GOT3 (cell line): ENCODE measurements around the gene TPX2.
"Not testable (repeated sequence)": the region's sequence is repeated elsewhere in the genome, so short reads cannot be mapped to it uniquely, and the experiment has no call there.

Source experiments
- DNase-seq: peaks from one replicate; lab custom pipeline; 2025; ENCODE audit warnings: mixed read lengths; lab: John Stamatoyannopoulos, UW

Gene TPX2

DNA sequence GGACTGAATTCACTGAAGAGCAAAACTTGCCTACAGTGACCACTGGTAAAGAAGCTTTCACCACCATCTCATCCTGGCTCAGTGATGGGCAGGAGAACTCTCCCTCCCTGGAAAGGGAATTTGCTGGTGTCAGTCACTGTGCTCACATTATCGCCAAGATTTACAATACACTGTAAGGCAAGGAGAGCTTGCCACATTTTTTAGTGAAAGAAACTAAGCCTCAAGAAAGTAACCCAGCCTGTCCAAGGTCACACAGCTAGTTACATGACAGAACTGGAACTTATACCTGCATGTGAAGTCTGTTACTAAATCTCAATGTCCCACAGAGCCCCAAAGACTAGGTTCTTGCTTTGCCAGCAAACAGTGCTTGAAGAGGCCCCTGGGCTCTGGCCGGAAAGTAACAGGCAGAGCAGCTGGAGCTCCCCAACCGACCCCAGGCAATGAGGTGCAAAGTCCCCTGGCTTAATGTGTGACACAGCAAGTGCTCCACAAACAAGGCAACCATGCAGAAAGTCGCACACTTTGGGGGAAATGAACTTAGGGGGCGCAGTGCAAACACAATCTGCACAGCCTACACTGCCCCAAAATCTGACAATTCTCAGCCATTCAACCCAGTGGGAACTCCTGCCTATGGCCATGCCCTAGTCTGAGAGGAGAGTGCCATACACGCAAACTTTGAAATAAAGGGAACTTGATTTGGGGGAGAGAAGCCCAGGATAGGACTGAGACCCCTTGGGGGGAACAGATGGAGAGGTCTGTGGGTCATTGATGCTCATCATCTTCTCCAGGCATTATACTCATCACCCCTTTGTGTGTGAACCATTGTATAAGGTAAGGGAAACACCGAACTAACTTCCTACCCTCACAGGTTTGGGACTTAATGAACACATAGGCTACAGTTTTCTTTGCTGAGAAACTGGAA is 18.3 kb upstream of the TPX2 start:
- DNase-seq = no peak

GRCh38 chr20:31721408-31722256 is 17.5 kb upstream of the TPX2 start:
- DNase-seq = no peak

DNA sequence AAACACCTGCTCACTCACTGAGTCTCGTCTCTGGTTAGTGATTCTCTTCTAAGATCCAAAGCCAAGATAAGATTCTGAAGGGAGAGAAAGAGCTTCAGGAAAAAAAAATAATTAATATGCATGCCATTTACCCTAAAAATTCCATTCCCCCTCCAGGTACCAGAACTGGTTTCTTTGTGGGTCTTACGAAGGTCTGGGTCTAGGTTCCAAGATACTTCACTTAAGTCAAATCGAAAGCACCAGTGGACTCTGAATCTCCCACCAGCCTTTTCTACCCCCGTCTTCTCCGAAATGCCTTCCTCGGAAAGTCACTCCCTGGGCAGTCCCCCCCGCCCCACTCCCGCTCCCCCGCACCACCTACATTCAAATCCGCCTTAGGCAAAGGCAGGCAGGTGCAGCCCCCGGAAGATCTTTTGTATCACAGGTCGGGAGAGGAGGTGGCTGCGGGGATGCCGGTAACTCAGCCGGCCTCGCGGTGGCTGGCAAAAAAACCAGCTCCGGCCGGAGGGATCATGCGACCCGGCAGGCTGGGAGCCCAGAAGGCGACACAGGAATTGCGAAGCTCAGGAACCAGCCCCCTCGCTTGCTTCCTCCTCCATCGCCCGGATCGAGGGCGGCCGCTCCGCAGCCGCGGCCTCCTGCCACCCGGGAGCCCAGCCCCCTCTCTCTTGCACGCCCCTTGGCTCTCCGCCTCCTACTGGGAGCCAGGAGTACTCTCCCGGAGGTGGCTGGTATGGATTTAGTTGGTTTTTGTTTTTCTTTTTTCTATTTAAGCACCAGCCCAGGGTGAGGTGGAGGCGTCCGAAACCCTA is 16.6 kb upstream of the TPX2 start, which contains the start of gene BCL2L1:
TSS of gene BCL2L1 (minus strand) at position 612 of the 812 bp plus-strand sequence. CDS start 650 bp downstream, outside the sequence.
- peak; percentile 52 for DNase-seq

DNA sequence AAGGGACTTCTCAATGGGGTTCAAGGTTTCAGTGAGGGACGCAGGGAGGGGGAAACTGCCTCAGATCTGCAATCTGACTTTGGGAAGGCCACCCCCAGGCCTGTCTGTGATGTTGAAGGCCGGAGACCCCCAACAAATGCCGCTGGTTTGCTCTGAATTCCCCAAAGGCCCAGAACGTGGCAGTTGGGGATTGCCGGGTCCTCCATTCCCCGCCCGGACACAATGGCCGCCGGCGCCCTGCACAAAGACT is 16.1 kb upstream of the TPX2 start:
- no peak for DNase-seq

GRCh38 chr20:31723319-31724078 is 15.6 kb upstream of the TPX2 start:
- peak; percentile 99 for DNase-seq

GRCh38 chr20:31731321-31731717 is 7.8 kb upstream of the TPX2 start:
- no peak for DNase-seq

DNA sequence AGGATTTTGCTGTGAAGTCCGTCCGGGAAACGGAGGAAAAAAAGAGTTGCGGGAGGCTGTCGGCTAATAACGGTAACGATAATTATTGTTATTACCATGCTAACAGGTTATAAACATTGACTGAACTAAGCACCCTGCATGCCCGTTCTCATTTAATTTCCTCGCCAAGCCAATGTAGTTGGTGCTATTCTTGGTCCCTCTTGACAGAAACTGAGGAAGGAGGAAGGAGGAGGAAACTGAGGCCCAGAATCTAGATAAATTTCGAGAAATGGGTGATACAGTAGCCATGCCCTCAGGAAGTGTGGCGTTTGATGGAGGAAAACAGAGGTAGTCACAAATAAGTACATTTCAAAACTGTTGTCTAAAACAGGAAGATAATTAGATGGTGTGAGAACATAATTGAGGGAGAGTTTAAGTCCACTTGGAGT is 474 bp downstream of the TPX2 start:
- DNase-seq = no peak

DNA sequence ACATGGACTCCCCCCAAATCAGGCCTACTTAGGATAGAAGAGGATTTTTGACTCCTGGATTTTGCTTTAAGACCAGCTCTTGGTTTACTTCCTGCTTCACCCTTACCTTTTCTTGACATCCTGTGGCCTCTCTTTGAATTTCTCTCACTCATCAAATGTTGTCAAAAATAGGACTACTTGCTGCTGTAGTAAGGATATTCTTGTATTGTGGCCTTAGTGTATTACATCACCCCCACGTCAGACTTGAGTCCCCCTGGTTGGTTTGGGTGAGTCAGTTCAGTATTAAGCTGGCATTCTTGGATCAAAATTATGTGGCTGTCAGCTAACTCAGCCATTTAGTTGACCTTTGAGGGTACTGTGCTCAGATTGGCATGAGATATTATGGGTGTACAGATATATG is 1.1 kb downstream of the TPX2 start:
- DNase-seq = no peak

- no peak for DNase-seq
These were observed 1.7 kb downstream of the TPX2 start for GRCh38 chr20:31740656-31741323.

DNA sequence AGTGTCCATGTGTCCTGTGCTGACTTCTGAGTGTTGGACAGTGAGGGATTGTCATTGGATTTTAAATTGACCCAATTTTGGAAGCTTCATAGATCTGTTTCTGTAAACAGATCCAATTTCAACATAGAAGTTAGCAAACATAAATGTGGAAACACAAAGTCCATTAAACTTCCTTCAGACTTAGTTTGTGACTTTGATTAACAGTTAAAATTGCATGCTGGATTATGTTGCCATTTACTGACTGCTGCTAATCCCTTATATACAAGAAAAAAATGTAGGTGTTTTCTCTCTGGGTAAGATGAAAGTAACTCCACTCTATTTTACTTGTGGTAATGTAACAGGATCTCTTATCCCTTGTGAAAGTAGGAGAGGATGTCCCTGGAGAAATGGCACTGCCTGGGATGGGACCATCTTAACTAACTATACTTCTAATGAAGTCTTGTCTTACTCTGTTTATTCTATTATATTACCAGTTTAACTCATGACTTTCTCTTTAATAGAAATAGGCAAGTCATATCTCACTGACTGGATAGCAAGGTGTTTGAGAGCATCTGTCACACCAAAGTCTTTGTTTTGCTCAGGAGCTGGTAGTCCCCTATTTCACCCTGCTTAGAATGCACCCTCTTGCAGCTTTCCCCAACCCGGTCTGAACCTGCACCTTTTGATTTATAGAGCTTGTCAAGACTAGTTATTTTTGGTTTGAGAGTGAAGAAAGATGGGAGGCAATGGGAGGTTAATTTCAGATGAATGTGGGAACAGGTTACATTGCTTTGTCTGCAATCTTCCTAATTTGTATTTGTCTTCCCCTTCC is 7.2 kb downstream of the TPX2 start:
- DNase-seq = no peak

GRCh38 chr20:31747028-31747427 is 7.9 kb downstream of the TPX2 start:
- DNase-seq = not testable (repeated sequence)

GRCh38 chr20:31747640-31748039 is 8.6 kb downstream of the TPX2 start:
- no peak for DNase-seq

- no peak for DNase-seq
These were observed 10.1 kb downstream of the TPX2 start for GRCh38 chr20:31749223-31749622.

DNA sequence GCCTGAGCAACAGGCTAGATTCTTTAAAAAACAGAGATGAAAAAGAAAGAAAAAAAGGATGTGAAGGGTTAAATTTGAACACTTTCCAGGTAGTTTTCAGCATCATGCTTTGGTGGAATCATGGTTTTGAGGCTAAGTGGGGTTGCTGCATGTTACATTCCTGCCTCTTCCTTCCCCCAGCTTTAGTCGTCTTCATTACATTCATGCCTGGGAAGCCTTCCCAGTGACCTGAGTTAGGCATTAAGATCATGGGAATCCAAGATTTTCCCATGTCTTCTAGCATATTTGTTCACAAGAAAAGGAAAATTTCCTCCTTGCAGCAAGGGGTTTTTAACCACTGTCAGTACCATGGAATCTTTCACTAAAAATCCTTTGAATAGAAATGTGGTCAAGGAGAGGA is 12.0 kb downstream of the TPX2 start:
- no peak for DNase-seq

DNA sequence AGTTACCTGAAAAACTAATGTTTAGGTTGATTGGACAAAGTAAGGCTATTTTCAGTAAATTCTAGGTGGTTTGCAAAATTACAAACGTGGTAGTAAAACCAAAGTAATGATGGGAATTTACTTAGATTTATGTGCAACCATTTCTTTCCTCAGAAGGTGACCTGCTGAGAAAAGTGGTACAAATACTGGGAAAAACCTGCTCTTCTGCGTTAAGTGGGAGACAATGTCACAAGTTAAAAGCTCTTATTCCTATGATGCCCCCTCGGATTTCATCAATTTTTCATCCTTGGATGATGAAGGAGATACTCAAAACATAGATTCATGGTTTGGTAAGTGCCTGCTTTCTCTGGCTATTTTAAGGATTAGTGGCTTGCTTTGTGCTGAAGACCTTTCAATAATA is 18.2 kb downstream of the TPX2 start:
- no peak for DNase-seq

- no peak for DNase-seq
These were observed 19.4 kb downstream of the TPX2 start for GRCh38 chr20:31758521-31758920.

DNA sequence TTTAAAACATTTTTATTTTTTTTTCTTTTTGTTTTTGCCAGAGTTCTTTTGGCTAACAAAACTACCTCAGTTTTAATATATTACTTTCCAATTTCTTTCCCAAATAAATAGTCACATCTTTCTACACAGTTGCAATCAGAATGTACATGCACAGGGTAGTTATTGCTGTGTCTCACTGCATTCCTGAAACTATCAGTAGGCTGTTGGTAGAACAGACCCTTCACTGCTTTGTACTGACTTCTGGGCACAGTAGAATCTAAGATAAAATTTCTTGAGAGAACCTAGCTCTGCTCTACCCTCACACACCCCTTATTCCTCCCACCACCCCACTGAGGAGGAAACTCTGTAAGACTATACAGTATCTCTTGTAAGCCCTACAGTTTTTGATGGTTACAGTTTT is 19.9 kb downstream of the TPX2 start:
- DNase-seq = no peak

GRCh38 chr20:31759836-31760518 is 20.9 kb downstream of the TPX2 start:
- no peak for DNase-seq

DNA sequence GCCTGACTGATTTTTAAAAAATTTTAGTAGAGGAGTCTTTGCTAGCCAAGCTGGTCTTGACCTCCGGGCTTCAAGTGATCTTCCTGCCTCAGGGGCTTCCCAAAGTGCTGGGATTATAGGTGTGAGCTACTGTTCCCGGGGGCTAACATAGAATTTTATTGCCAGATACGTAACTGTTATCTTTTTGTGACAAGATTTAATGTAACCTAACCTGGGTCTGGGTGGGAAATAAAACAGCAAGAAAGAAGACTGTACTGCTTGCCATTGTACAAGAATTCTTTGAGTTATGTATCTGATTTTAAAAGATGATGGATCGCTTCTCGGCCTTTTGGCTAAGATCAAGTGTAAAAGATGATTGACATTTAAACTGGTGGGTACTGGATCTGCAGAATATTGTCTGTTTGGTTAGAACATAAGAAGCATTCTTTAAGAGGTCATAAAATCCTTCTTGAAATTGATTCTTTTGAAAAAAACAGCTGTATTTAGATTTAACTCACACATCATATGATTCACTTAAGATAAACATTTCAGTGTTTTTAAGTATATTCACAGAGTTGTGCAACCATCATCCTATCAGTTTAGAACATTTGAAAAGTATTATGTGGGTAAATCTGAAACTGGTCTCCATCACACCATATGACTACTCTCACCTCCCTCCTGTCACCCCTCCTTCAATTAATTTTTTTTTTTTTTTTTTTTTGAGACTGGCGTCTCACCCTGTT is 21.6 kb downstream of the TPX2 start:
- no peak for DNase-seq
